K562 (cell line): ENCODE results near the gene ST7. TPM values are rescaled to one million over a fixed set of nuclear protein-coding genes. Genes with fewer than 3 reads are reported as not detected.
"Not testable (repeated sequence)": the region's sequence is repeated elsewhere in the genome, so short reads cannot be mapped to it uniquely, and the experiment has no call there.

Experiments
- ATAC-seq: fragments of 200-7000 bp; cut with Tn5 transposase; 3 replicates; pipeline ENCODE4 v1.9.1; 2020; ENCODE audit warnings: moderate library complexity
- BruUV-seq: library from RNA; stranded (reverse); fragments of 400-500 nt; replicated peaks from 2 replicates; lab custom pipeline; 2021; lab: Mats Ljungman, UMichigan
- CTCF ChIA-PET: fragments of 300-600 bp; formaldehyde crosslinking; extraction: SDS; loops from one replicate; lab custom pipeline; 2021; ENCODE audit warnings: low intra/inter-chr PET ratio; lab: Yijun Ruan, JAX
- POLR2A ChIA-PET: fragments of 300-600, 350-650 bp; sonication (Branson Sonifier 250); formaldehyde crosslinking; extraction: SDS; loops from one replicate; lab custom pipeline; 2021; ENCODE audit warnings: antibody characterized with exemption, inconsistent platforms; lab: Yijun Ruan, JAX
- DNase-seq, 4 experiments: peaks; one replicate each; pipeline versions ENCODE4 v3.0.0 to v3.0.0-alpha.2; 2011 to 2018; ENCODE audit warnings: low spot score in 3 of 4, mixed read lengths in 3 of 4; ENCODE audit errors: extremely low read depth in 1 of 4
- FAIRE-seq: peaks from 2 replicates; lab custom pipeline; 2011; peaks lifted over from hg19 to GRCh38; lab: Jason Lieb, UNC
- H2AFZ ChIP-seq: 2 replicates; pipeline ENCODE4 v1.6.0; 2011; ENCODE audit warnings: low read depth, low read length, control low read depth, inconsistent platforms
- H3K27ac ChIP-seq: fragments of 200-600 bp; 3 replicates; pipeline ENCODE4 v1.8.0; 2011; ENCODE audit warnings: low read depth, mild to moderate bottlenecking, control low read depth, inconsistent platforms, low read length, moderate library complexity, mixed read lengths; ENCODE audit errors: extremely low read depth
- H3K27me3 ChIP-seq, 2 experiments: fragments of 300-600 bp in 1 of 2; 2 replicates in 1 of 2; 3 replicates in 1 of 2; pipeline versions ENCODE4 v1.6.0 to v1.8.0; 2011; ENCODE audit warnings: inconsistent platforms in 2 of 2, low read length in 2 of 2, mild to moderate bottlenecking in 1 of 2, mixed read lengths in 1 of 2, moderate library complexity in 1 of 2; ENCODE audit not compliant: control insufficient read depth in 2 of 2, insufficient read depth in 2 of 2
- H3K36me3 ChIP-seq: fragments of 300-600 bp; 3 replicates; pipeline ENCODE4 v1.8.0; 2011; ENCODE audit warnings: mild to moderate bottlenecking, low read length, inconsistent platforms; ENCODE audit not compliant: control insufficient read depth, insufficient read depth
- H3K4me1 ChIP-seq, 2 experiments: fragments of 200-600 bp in 1 of 2; replicated peaks in 1 of 2; 2 replicates in 1 of 2; 3 replicates in 1 of 2; pipeline versions ENCODE4 v1.5.1 to v1.8.0; 2011; ENCODE audit warnings: inconsistent platforms in 2 of 2, low read length in 2 of 2, mild to moderate bottlenecking in 1 of 2, mixed read lengths in 1 of 2, moderate library complexity in 1 of 2; ENCODE audit not compliant: control insufficient read depth in 2 of 2, insufficient read depth in 2 of 2
- H3K4me2 ChIP-seq: 2 replicates; pipeline ENCODE4 v1.6.1; 2011; ENCODE audit warnings: low read length, control low read depth, inconsistent platforms, mixed read lengths; ENCODE audit not compliant: insufficient read depth
- H3K4me3 ChIP-seq: fragments of 200-600 bp; sonication (generic), shearing (Covaris generic); 2 replicates; pipeline ENCODE4 v1.5.1; 2016; ENCODE audit warnings: control low read depth, inconsistent platforms
- H3K79me2 ChIP-seq: fragments of 200-600 bp; 3 replicates; pipeline ENCODE4 v1.8.0; 2011; ENCODE audit warnings: low read length, inconsistent platforms; ENCODE audit not compliant: control insufficient read depth, insufficient read depth
- H3K9ac ChIP-seq, 2 experiments: 2 replicates each; pipeline versions ENCODE4 v1.6.0 to v1.6.1; 2011; ENCODE audit warnings: low read depth in 2 of 2, low read length in 2 of 2, control low read depth in 1 of 2, inconsistent platforms in 1 of 2, mild to moderate bottlenecking in 1 of 2, mixed read lengths in 1 of 2; ENCODE audit not compliant: insufficient read depth in 1 of 2
- H3K9me1 ChIP-seq: one replicate; pipeline ENCODE4 v1.6.0; 2011; ENCODE audit warnings: inconsistent platforms, mild to moderate bottlenecking, low read length, moderate library complexity; ENCODE audit not compliant: control insufficient read depth, insufficient read depth
- H3K9me3 ChIP-seq: replicated peaks from 2 replicates; pipeline ENCODE4 v1.5.1; 2011; ENCODE audit warnings: low read depth, low read length, inconsistent platforms; ENCODE audit not compliant: control insufficient read depth, insufficient read depth
- H4K20me1 ChIP-seq: replicated peaks from 2 replicates; pipeline ENCODE4 v1.6.1; 2011; ENCODE audit warnings: low read length, inconsistent platforms, mixed read lengths; ENCODE audit not compliant: control insufficient read depth, insufficient read depth
- HES1 ChIP-seq: fragments of 450-650 bp; IDR thresholded peaks from 2 replicates; pipeline ENCODE4 v1.6.1; 2016; ENCODE audit warnings: low read depth, mild to moderate bottlenecking, moderate library complexity
- IRF1 ChIP-seq: sonication (generic); formaldehyde crosslinking; IDR thresholded peaks from 2 replicates; pipeline ENCODE4 v1.8.0; 2022; ENCODE audit warnings: missing genetic modification reagents, mild to moderate bottlenecking, borderline replicate concordance
- NR2C1 ChIP-seq, 2 experiments: fragments of 450-650 bp; IDR thresholded peaks; 2 replicates each; pipeline ENCODE4 v1.6.1; 2017; ENCODE audit warnings: mild to moderate bottlenecking in 2 of 2, antibody characterized with exemption in 1 of 2, inconsistent platforms in 1 of 2, missing compliant biosample characterization in 1 of 2, missing genetic modification characterization in 1 of 2
- NR2C2 ChIP-seq, 2 experiments: fragments of 200-800 bp in 1 of 2; sonication (Bioruptor generic) in 1 of 2; sonication (generic) in 1 of 2; formaldehyde crosslinking in 1 of 2; IDR thresholded peaks; 2 replicates each; pipeline versions ENCODE4 v1.6.1 to v1.8.0; 2016 to 2022; ENCODE audit warnings: mild to moderate bottlenecking in 1 of 2, missing compliant biosample characterization in 1 of 2, missing genetic modification characterization in 1 of 2, missing genetic modification reagents in 1 of 2
- RCOR1 ChIP-seq, 2 experiments: IDR thresholded peaks; 2 replicates each; pipeline ENCODE4 v1.6.1; 2012; ENCODE audit warnings: low read depth in 2 of 2, low read length in 2 of 2, borderline replicate concordance in 1 of 2, improper control_type of control experiment in 1 of 2
- ZNF23 ChIP-seq: fragments of 250-450 bp; sonication (Bioruptor Pico); IDR thresholded peaks from 2 replicates; pipeline ENCODE4 v1.4.0; 2020; ENCODE audit warnings: mild to moderate bottlenecking
- ZNF431 ChIP-seq: sonication (generic); formaldehyde crosslinking; IDR thresholded peaks from 2 replicates; pipeline ENCODE4 v1.8.0; 2022; ENCODE audit warnings: mild to moderate bottlenecking, missing genetic modification reagents
- WGBS: fragments of 100-300 bp; shearing (Covaris generic); methylation state at CpG from one replicate; pipeline ENCODE4 v1.1.6; 2016; ENCODE audit warnings: low coverage, mixed read lengths; ENCODE audit not compliant: insufficient coverage; ENCODE audit errors: missing lambda C conversion rate; 5-methylcytosine and 5-hydroxymethylcytosine counted together
- in situ Hi-C: fragments of 300-500 bp; cut with MboI; formaldehyde crosslinking; loops from 4 replicates; pipeline ENCODE4 v1.15.0; 2018; ENCODE audit warnings: inconsistent platforms, mixed read lengths
- intact Hi-C: fragments of 100-400 bp; cut with micrococcal nuclease; formaldehyde crosslinking; loops from 2 replicates; pipeline ENCODE4 v1.14.2; 2022
- polyA plus RNA-seq, 8 experiments: library from polyadenylated mRNA; depleted of rRNA in 4 of 8; stranded (reverse) in 5 of 8; unstranded in 3 of 8; fragments of >200 nt; fragmentation: Nextera tagmentation in 2 of 8; fragmentation: Illumina TruSeq in 1 of 8; extraction: Ambion mirVana in 2 of 8; extraction: Trizol in 1 of 8; gene quantifications; 2 replicates each; pipeline versions ENCODE4 v1.2.1 to v1.2.3, GENCODE V29; 2011 to 2014; ENCODE audit warnings: inconsistent platforms in 1 of 8, missing spikeins in 1 of 8
- total RNA-seq, 7 experiments: library from RNA; depleted of rRNA in 6 of 7; stranded (reverse); fragments of >200 nt in 6 of 7; fragmentation: Illumina TruSeq in 2 of 7; extraction: Trizol in 2 of 7; gene quantifications; 2 replicates each; pipeline versions ENCODE4 v1.2.1 to v1.2.3, GENCODE V29; 2011 to 2021; ENCODE audit warnings: low replicate concordance in 1 of 7

Gene ST7
- total and polyA plus RNA-seq, 9 of the 15 experiments (the other 6 are each of a cell fraction or from before 2014, with no cell fraction given), result 23.9 to 56.3 (median 36.9) TPM

GRCh38 chr7:116971869-116972268 is 18.6 kb downstream of the ST7 start (continued):
- TF ChIP-seq HES1, result no peak
- no peak for TF ChIP-seq ZNF23
- no peak for TF ChIP-seq NR2C2 (CRISPR knock-in tag; IDR thresholded peaks at IDR 0.05)
- peak; percentile 60; the same call in 1 of the 2 replicates for TF ChIP-seq NR2C2 (tag; IDR thresholded peaks at IDR 0.05)
- TF ChIP-seq RCOR1 (IDR thresholded peaks at IDR 0.05; ENCODE audit: borderline replicate concordance in 1 of 2, low read depth in 2 of 2, low read length in 2 of 2), result peak in 1 of 2 experiments; percentile 64; a peak in 2 of 4 replicates
- TF ChIP-seq IRF1 (CRISPR knock-in tag), result no peak
- peak; percentile 63; the same call in 1 of the 2 replicates for TF ChIP-seq NR2C1 (IDR thresholded peaks at IDR 0.05)
- TF ChIP-seq NR2C1 (tag; IDR thresholded peaks at IDR 0.05), result peak; percentile 78

GRCh38 chr7:116975024-116975423 is 21.7 kb downstream of the ST7 start:
- peaks cover 13% of the 10 kb centered on the region; the same call in 2 of the 3 replicates for H3K79me2 ChIP-seq
- POLR2A ChIA-PET, in situ Hi-C loops, DNase-seq, H2AFZ ChIP-seq, CTCF ChIA-PET, FAIRE-seq, H3K27me3 ChIP-seq, H3K9ac ChIP-seq, BruUV-seq, H3K9me1 ChIP-seq, H3K9me3 ChIP-seq, ATAC-seq, H3K27ac ChIP-seq, H4K20me1 ChIP-seq, H3K36me3 ChIP-seq, H3K4me2 ChIP-seq, H3K4me3 ChIP-seq, intact Hi-C loops: not testable (repeated sequence)
- peaks cover 8 to 31% of the 10 kb centered on the region in 2 experiments for H3K4me1 ChIP-seq
- WGBS, result 83% methylated on average over 3 of the region's 3 CpGs
- peak; percentile 92 for TF ChIP-seq ZNF431 (CRISPR knock-in tag)
